ENCODE measurements around the gene VPS26C.
"Not testable (repeated sequence)": the region's sequence is repeated elsewhere in the genome, so short reads cannot be mapped to it uniquely, and the experiment has no call there.

VPS26C gene

GRCh38 chr21:37228003-37228400 lies 39.1 kb downstream of the VPS26C start:
- no peak for DNase-seq

- DNase-seq: no peak
These were observed 39.8 kb downstream of the VPS26C start for GRCh38 chr21:37227071-37228002.

GRCh38 chr21:37226041-37226920 lies 40.9 kb downstream of the VPS26C start:
- no peak for DNase-seq

GRCh38 chr21:37224861-37225839 lies 42.0 kb downstream of the VPS26C start:
- no peak for DNase-seq

- no peak for DNase-seq
These were observed 43.3 kb downstream of the VPS26C start for GRCh38 chr21:37223804-37224345.

GRCh38 chr21:37222248-37222647 lies 44.9 kb downstream of the VPS26C start:
- not testable (repeated sequence) for DNase-seq

GRCh38 chr21:37220981-37221664 lies 46.0 kb downstream of the VPS26C start:
- DNase-seq: peak; percentile 91

- DNase-seq: peak; percentile 51
These were observed 46.6 kb downstream of the VPS26C start for GRCh38 chr21:37220433-37220980.

- DNase-seq: no peak
These were observed 47.2 kb downstream of the VPS26C start for GRCh38 chr21:37219761-37220432.

- no peak for DNase-seq
These were observed 52.2 kb downstream of the VPS26C start for GRCh38 chr21:37214952-37215351.

- no peak for DNase-seq
These were observed 56.3 kb downstream of the VPS26C start for GRCh38 chr21:37210799-37211198.

GRCh38 chr21:37210130-37210529 lies 57.0 kb downstream of the VPS26C start:
- DNase-seq: no peak

- DNase-seq: no peak
These were observed 58.4 kb downstream of the VPS26C start for GRCh38 chr21:37208741-37209225.

GRCh38 chr21:37208056-37208721 lies 58.9 kb downstream of the VPS26C start:
- no peak for DNase-seq

- peak; percentile 24 for DNase-seq
These were observed 59.6 kb downstream of the VPS26C start for GRCh38 chr21:37207441-37208009.

- DNase-seq: no peak
These were observed 60.6 kb downstream of the VPS26C start for GRCh38 chr21:37206496-37206895.

- no peak for DNase-seq
These were observed 62.6 kb downstream of the VPS26C start for GRCh38 chr21:37204580-37204979.

GRCh38 chr21:37202221-37203110 lies 64.7 kb downstream of the VPS26C start:
- no peak for DNase-seq
